Upper lobe of left lung (tissue), 4 donors: ENCODE results near the gene CLEC16A.

Source experiments
- EP300 ChIP-seq, 4 donors: sonication (generic); formaldehyde crosslinking; IDR thresholded peaks; one replicate each; pipeline ENCODE4 v1.5.1; 2017; ENCODE audit warnings: antibody characterized with exemption in 4 of 4, control low read depth in 2 of 4
- TF ChIP-seq, protein P1 (sequence below), 6 experiments: fragments of 450-650 bp in 4 of 6; fragments of 200-600 bp in 2 of 6; sonication (generic) in 2 of 6; IDR thresholded peaks; one replicate each; pipeline ENCODE4 v1.5.1; 2016 to 2019; ENCODE audit warnings: antibody characterized with exemption in 6 of 6

GRCh38 chr16:10992797-10993196, 48.4 kb downstream of the CLEC16A start:
- TF ChIP-seq, protein P1, sequence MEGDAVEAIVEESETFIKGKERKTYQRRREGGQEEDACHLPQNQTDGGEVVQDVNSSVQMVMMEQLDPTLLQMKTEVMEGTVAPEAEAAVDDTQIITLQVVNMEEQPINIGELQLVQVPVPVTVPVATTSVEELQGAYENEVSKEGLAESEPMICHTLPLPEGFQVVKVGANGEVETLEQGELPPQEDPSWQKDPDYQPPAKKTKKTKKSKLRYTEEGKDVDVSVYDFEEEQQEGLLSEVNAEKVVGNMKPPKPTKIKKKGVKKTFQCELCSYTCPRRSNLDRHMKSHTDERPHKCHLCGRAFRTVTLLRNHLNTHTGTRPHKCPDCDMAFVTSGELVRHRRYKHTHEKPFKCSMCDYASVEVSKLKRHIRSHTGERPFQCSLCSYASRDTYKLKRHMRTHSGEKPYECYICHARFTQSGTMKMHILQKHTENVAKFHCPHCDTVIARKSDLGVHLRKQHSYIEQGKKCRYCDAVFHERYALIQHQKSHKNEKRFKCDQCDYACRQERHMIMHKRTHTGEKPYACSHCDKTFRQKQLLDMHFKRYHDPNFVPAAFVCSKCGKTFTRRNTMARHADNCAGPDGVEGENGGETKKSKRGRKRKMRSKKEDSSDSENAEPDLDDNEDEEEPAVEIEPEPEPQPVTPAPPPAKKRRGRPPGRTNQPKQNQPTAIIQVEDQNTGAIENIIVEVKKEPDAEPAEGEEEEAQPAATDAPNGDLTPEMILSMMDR (IDR thresholded peaks at IDR 0.05) = no peak
- no peak for TF ChIP-seq EP300 (IDR thresholded peaks at IDR 0.05)
